ENCODE results near the gene WWTR1. TPM values are rescaled to one million over a fixed set of nuclear protein-coding genes. Genes with fewer than 3 reads are reported as not detected.

WWTR1 gene
- total RNA-seq (2.0 TPM), polyA plus RNA-seq (1 to 10 TPM in 2 of 4 donors, under 1 TPM in 2; 0.33 to 1.9 (median 1.2) TPM)

GRCh38 chr3:149657926-149658743 lies at the start of gene WWTR1:
WWTR1 (minus strand) TSS chr3:149658025; CDS start chr3:149657306, 719 bp downstream.
- H3K4me1 ChIP-seq (ENCODE audit: control insufficient read depth, insufficient read depth, low read length, poor library complexity, severe bottlenecking), result peaks cover 24% of the 10 kb centered on the region
- peak within 1 kb of the TSS in 2 of 3 donors; percentile 76 to 78 for H3K27ac Mint-ChIP-seq
- peak; percentile 11 to 38 (median 11) for DNase-seq
- H3K9me3 Mint-ChIP-seq, result peaks cover 0 to 1% (median 0%) of the 10 kb centered on the region in 7 donors
- peaks cover 35% of the 10 kb centered on the region for H3K27me3 Mint-ChIP-seq
- H3K4me3 Mint-ChIP-seq, result peak within 1 kb of the TSS; percentile 87 to 93 (median 88)
- H3K9me3 ChIP-seq (ENCODE audit: control insufficient read depth in 2 of 2, low read length in 2 of 2), result no peaks in the 10 kb centered on the region
- H3K36me3 Mint-ChIP-seq, result no peaks in the 10 kb centered on the region
- H3K4me1 Mint-ChIP-seq, result peaks cover 0 to 31% (median 6%) of the 10 kb centered on the region in 4 donors
- H3K27me3 ChIP-seq (ENCODE audit: control insufficient read depth, insufficient read depth, low read length), result peaks cover 12% of the 10 kb centered on the region
- ATAC-seq (ENCODE audit: low read depth in 2 of 2), result peak; percentile 31 to 43
- H3K4me3 ChIP-seq (ENCODE audit: low read depth, low read length), result peak within 1 kb of the TSS; percentile 65
- H3K27ac ChIP-seq (ENCODE audit: insufficient read depth, low read length, poor library complexity, severe bottlenecking), result no peak within 1 kb of the TSS
- no peaks in the 10 kb centered on the region for H3K36me3 ChIP-seq (ENCODE audit: control insufficient read depth, insufficient read depth, low read length)

- Histone ChIP-seq H3K4me3 (ENCODE audit: low read depth, low read length) (no peak overlapping the region), H3K27me3 (ENCODE audit: control insufficient read depth, insufficient read depth, low read length) (no peaks in the 10 kb centered on the region), H3K9me3 (ENCODE audit: control insufficient read depth in 2 of 2, low read length in 2 of 2) (no peaks in the 10 kb centered on the region), H3K27ac (ENCODE audit: insufficient read depth, low read length, poor library complexity, severe bottlenecking) (no peak overlapping the region), H3K36me3 (ENCODE audit: control insufficient read depth, insufficient read depth, low read length) (no peaks in the 10 kb centered on the region), H3K4me1 (ENCODE audit: control insufficient read depth, insufficient read depth, low read length, poor library complexity, severe bottlenecking) (no peaks in the 10 kb centered on the region)
- no peak for ATAC-seq (ENCODE audit: low read depth in 2 of 2)
- peak overlapping the region in 1 of 3 donors; percentile 17 for H3K27ac Mint-ChIP-seq
- no peak for DNase-seq
- peaks cover 0 to 2% (median 0%) of the 10 kb centered on the region in 7 donors for H3K9me3 Mint-ChIP-seq
- peaks cover 2% of the 10 kb centered on the region for H3K27me3 Mint-ChIP-seq
- H3K36me3 Mint-ChIP-seq, result no peaks in the 10 kb centered on the region
- no peak overlapping the region for H3K4me3 Mint-ChIP-seq
- peaks cover 1 to 11% (median 3%) of the 10 kb centered on the region in 4 donors for H3K4me1 Mint-ChIP-seq
Measured at GRCh38 chr3:149706905-149707304, 49.1 kb upstream of the WWTR1 start.

GRCh38 chr3:149705416-149705815 lies 47.6 kb upstream of the WWTR1 start:
- Mint-ChIP-seq H3K4me1 (peaks cover 3 to 15% (median 9%) of the 10 kb centered on the region in 4 donors), H3K27me3 (no peaks in the 10 kb centered on the region), H3K9me3 (peaks cover 0 to 3% (median 0%) of the 10 kb centered on the region in 7 donors), H3K4me3 (no peak overlapping the region), H3K36me3 (no peaks in the 10 kb centered on the region), H3K27ac (no peak overlapping the region)
- no peaks in the 10 kb centered on the region for H3K9me3 ChIP-seq (ENCODE audit: control insufficient read depth in 2 of 2, low read length in 2 of 2)
- ATAC-seq (ENCODE audit: low read depth in 2 of 2) (no peak), DNase-seq (no peak)
- peaks cover 9% of the 10 kb centered on the region for H3K4me1 ChIP-seq (ENCODE audit: control insufficient read depth, insufficient read depth, low read length, poor library complexity, severe bottlenecking)
- no peak overlapping the region for H3K27ac ChIP-seq (ENCODE audit: insufficient read depth, low read length, poor library complexity, severe bottlenecking)
- no peaks in the 10 kb centered on the region for H3K27me3 ChIP-seq (ENCODE audit: control insufficient read depth, insufficient read depth, low read length)
- H3K4me3 ChIP-seq (ENCODE audit: low read depth, low read length), result no peak overlapping the region
- H3K36me3 ChIP-seq (ENCODE audit: control insufficient read depth, insufficient read depth, low read length), result no peaks in the 10 kb centered on the region

- peaks cover 3 to 15% (median 9%) of the 10 kb centered on the region in 4 donors for H3K4me1 Mint-ChIP-seq
- ATAC-seq (ENCODE audit: low read depth in 2 of 2), result no peak
- no peak overlapping the region for H3K4me3 Mint-ChIP-seq
- H3K27me3 ChIP-seq (ENCODE audit: control insufficient read depth, insufficient read depth, low read length), result no peaks in the 10 kb centered on the region
- peaks cover 4 to 6% of the 10 kb centered on the region in 2 experiments for H3K9me3 ChIP-seq (ENCODE audit: control insufficient read depth in 2 of 2, low read length in 2 of 2)
- peaks cover 0 to 13% (median 2%) of the 10 kb centered on the region in 7 donors for H3K9me3 Mint-ChIP-seq
- no peak for DNase-seq
- H3K27me3 Mint-ChIP-seq, result no peaks in the 10 kb centered on the region
- H3K27ac ChIP-seq (ENCODE audit: insufficient read depth, low read length, poor library complexity, severe bottlenecking), result no peak overlapping the region
- no peak overlapping the region for H3K4me3 ChIP-seq (ENCODE audit: low read depth, low read length)
- no peak overlapping the region for H3K27ac Mint-ChIP-seq
- no peaks in the 10 kb centered on the region for H3K36me3 Mint-ChIP-seq
- no peaks in the 10 kb centered on the region for H3K36me3 ChIP-seq (ENCODE audit: control insufficient read depth, insufficient read depth, low read length)
- H3K4me1 ChIP-seq (ENCODE audit: control insufficient read depth, insufficient read depth, low read length, poor library complexity, severe bottlenecking), result peaks cover 9% of the 10 kb centered on the region
Measured at GRCh38 chr3:149703466-149703865, 45.6 kb upstream of the WWTR1 start.

GRCh38 chr3:149702691-149703441 lies 45.0 kb upstream of the WWTR1 start:
- H3K4me3 ChIP-seq (ENCODE audit: low read depth, low read length), result no peak overlapping the region
- H3K4me1 ChIP-seq (ENCODE audit: control insufficient read depth, insufficient read depth, low read length, poor library complexity, severe bottlenecking), result peaks cover 9% of the 10 kb centered on the region
- H3K9me3 ChIP-seq (ENCODE audit: control insufficient read depth in 2 of 2, low read length in 2 of 2), result peaks cover 5 to 10% of the 10 kb centered on the region in 2 experiments
- peak in 1 of 3 donors; percentile 28 for DNase-seq
- no peaks in the 10 kb centered on the region for H3K36me3 ChIP-seq (ENCODE audit: control insufficient read depth, insufficient read depth, low read length)
- H3K27ac ChIP-seq (ENCODE audit: insufficient read depth, low read length, poor library complexity, severe bottlenecking), result no peak overlapping the region
- ATAC-seq (ENCODE audit: low read depth in 2 of 2), result no peak
- Mint-ChIP-seq H3K4me1 (peaks cover 3 to 15% (median 9%) of the 10 kb centered on the region in 4 donors), H3K27me3 (no peaks in the 10 kb centered on the region), H3K27ac (no peak overlapping the region), H3K9me3 (peaks cover 0 to 19% (median 2%) of the 10 kb centered on the region in 7 donors), H3K4me3 (peak overlapping the region in 1 of 4 donors; percentile 12), H3K36me3 (no peaks in the 10 kb centered on the region)
- H3K27me3 ChIP-seq (ENCODE audit: control insufficient read depth, insufficient read depth, low read length), result no peaks in the 10 kb centered on the region

- DNase-seq (peak in 1 of 3 donors; percentile 40), ATAC-seq (ENCODE audit: low read depth in 2 of 2) (peak; percentile 55 to 59)
- Mint-ChIP-seq H3K36me3 (no peaks in the 10 kb centered on the region), H3K4me1 (peaks cover 3 to 15% (median 9%) of the 10 kb centered on the region in 4 donors), H3K4me3 (peak overlapping the region; percentile 81 to 87 (median 86)), H3K27me3 (no peaks in the 10 kb centered on the region), H3K27ac (peak overlapping the region; percentile 81 to 91 (median 84)), H3K9me3 (peaks cover 0 to 28% (median 5%) of the 10 kb centered on the region in 7 donors)
- H3K36me3 ChIP-seq (ENCODE audit: control insufficient read depth, insufficient read depth, low read length), result no peaks in the 10 kb centered on the region
- peak overlapping the region; percentile 78 for H3K4me3 ChIP-seq (ENCODE audit: low read depth, low read length)
- peak overlapping the region; percentile 51 for H3K27ac ChIP-seq (ENCODE audit: insufficient read depth, low read length, poor library complexity, severe bottlenecking)
- H3K27me3 ChIP-seq (ENCODE audit: control insufficient read depth, insufficient read depth, low read length), result no peaks in the 10 kb centered on the region
- H3K9me3 ChIP-seq (ENCODE audit: control insufficient read depth in 2 of 2, low read length in 2 of 2), result peaks cover 8 to 10% of the 10 kb centered on the region in 2 experiments
- peaks cover 9% of the 10 kb centered on the region for H3K4me1 ChIP-seq (ENCODE audit: control insufficient read depth, insufficient read depth, low read length, poor library complexity, severe bottlenecking)
Measured at GRCh38 chr3:149701977-149702350, 44.1 kb upstream of the WWTR1 start.

- DNase-seq (peak in 2 of 3 donors; percentile 26 to 62), ATAC-seq (ENCODE audit: low read depth in 2 of 2) (peak; percentile 24 to 52)
- Histone ChIP-seq H3K9me3 (ENCODE audit: control insufficient read depth in 2 of 2, low read length in 2 of 2) (peaks cover 8 to 10% of the 10 kb centered on the region in 2 experiments), H3K4me1 (ENCODE audit: control insufficient read depth, insufficient read depth, low read length, poor library complexity, severe bottlenecking) (peaks cover 9% of the 10 kb centered on the region), H3K27ac (ENCODE audit: insufficient read depth, low read length, poor library complexity, severe bottlenecking) (peak overlapping the region; percentile 51), H3K36me3 (ENCODE audit: control insufficient read depth, insufficient read depth, low read length) (no peaks in the 10 kb centered on the region), H3K4me3 (ENCODE audit: low read depth, low read length) (peak overlapping the region; percentile 78), H3K27me3 (ENCODE audit: control insufficient read depth, insufficient read depth, low read length) (no peaks in the 10 kb centered on the region)
- H3K4me3 Mint-ChIP-seq, result peak overlapping the region; percentile 81 to 87 (median 86)
- peaks cover 0 to 28% (median 5%) of the 10 kb centered on the region in 7 donors for H3K9me3 Mint-ChIP-seq
- peaks cover 3 to 15% (median 9%) of the 10 kb centered on the region in 4 donors for H3K4me1 Mint-ChIP-seq
- no peaks in the 10 kb centered on the region for H3K27me3 Mint-ChIP-seq
- H3K36me3 Mint-ChIP-seq, result no peaks in the 10 kb centered on the region
- H3K27ac Mint-ChIP-seq, result peak overlapping the region; percentile 81 to 91 (median 85)
Measured at GRCh38 chr3:149701206-149701976, 43.6 kb upstream of the WWTR1 start.

All from CD4-positive, CD25-positive, alpha-beta regulatory T cell (primary cell).